GM12878 (cell line): ENCODE results near the gene ORM2. TPM values are rescaled to one million over a fixed set of nuclear protein-coding genes. Genes with fewer than 3 reads are reported as not detected.

Experiments
- CBX3 ChIP-seq: fragments of 200-600 bp; sonication (generic); IDR thresholded peaks from 2 replicates; pipeline ENCODE4 v1.6.1; 2016; ENCODE audit warnings: low read depth, borderline replicate concordance
- FOXM1 ChIP-seq: IDR thresholded peaks from 2 replicates; pipeline ENCODE4 v1.6.1; 2012; ENCODE audit warnings: low read depth, mild to moderate bottlenecking, inconsistent platforms, low read length, moderate library complexity
- JUND ChIP-seq: IDR thresholded peaks from 2 replicates; pipeline ENCODE4 v1.6.1; 2012; ENCODE audit warnings: low read depth, mild to moderate bottlenecking, low read length, improper control_type of control experiment, moderate library complexity
- NBN ChIP-seq: fragments of 450-650 bp; IDR thresholded peaks from 2 replicates; pipeline ENCODE4 v1.6.1; 2016
- NKRF ChIP-seq: fragments of 450-650 bp; conservative IDR thresholded peaks from 2 replicates; pipeline ENCODE4 v1.6.1; 2017; ENCODE audit warnings: mild to moderate bottlenecking, moderate library complexity
- PAX8 ChIP-seq: fragments of 450-650 bp; IDR thresholded peaks from 2 replicates; pipeline ENCODE4 v1.6.1; 2017; ENCODE audit warnings: mild to moderate bottlenecking, moderate library complexity
- PBX3 ChIP-seq: IDR thresholded peaks from 2 replicates; pipeline ENCODE4 v1.6.1; 2011; ENCODE audit warnings: mild to moderate bottlenecking, low read depth, low read length, moderate library complexity; ENCODE audit not compliant: insufficient replicate concordance
- POLR2AphosphoS5 ChIP-seq: IDR thresholded peaks from 2 replicates; pipeline ENCODE4 v1.6.1; 2011; ENCODE audit warnings: mild to moderate bottlenecking, low read length, inconsistent platforms
- RBBP5 ChIP-seq: fragments of 200-600 bp; sonication (generic); conservative IDR thresholded peaks from 2 replicates; pipeline ENCODE4 v1.6.1; 2016
- RFX5 ChIP-seq: IDR thresholded peaks from 2 replicates; pipeline ENCODE4 v1.6.1; 2011; ENCODE audit warnings: low read depth, low read length, improper control_type of control experiment
- SIX5 ChIP-seq: IDR thresholded peaks from 2 replicates; pipeline ENCODE4 v1.6.1; 2011; ENCODE audit warnings: mild to moderate bottlenecking, low read depth, low read length, moderate library complexity; ENCODE audit not compliant: severe bottlenecking
- SMAD5 ChIP-seq: IDR thresholded peaks from 2 replicates; pipeline ENCODE4 v1.6.1; 2016; ENCODE audit warnings: antibody characterized with exemption, low read depth
- SMARCA5 ChIP-seq: fragments of 450-650 bp; IDR thresholded peaks from 2 replicates; pipeline ENCODE4 v1.6.1; 2017; ENCODE audit warnings: mild to moderate bottlenecking
- TARDBP ChIP-seq: IDR thresholded peaks from 2 replicates; pipeline ENCODE4 v1.6.1; 2016; ENCODE audit warnings: borderline replicate concordance
- ZBTB4 ChIP-seq: fragments of 450-650 bp; formaldehyde crosslinking; IDR thresholded peaks from 2 replicates; pipeline ENCODE4 v1.4.0; 2022; ENCODE audit warnings: mild to moderate bottlenecking, moderate library complexity
- ZNF207 ChIP-seq: fragments of 450-650 bp; IDR thresholded peaks from 2 replicates; pipeline ENCODE4 v1.6.1; 2014; ENCODE audit warnings: antibody characterized with exemption, mild to moderate bottlenecking, borderline replicate concordance
- polyA plus RNA-seq, 11 experiments: library from polyadenylated mRNA; depleted of rRNA in 4 of 11; unstranded in 6 of 11; stranded (reverse) in 5 of 11; fragments of >200 nt; fragmentation: Nextera tagmentation in 4 of 11; fragmentation: Illumina TruSeq in 1 of 11; extraction: Ambion mirVana in 4 of 11; extraction: Trizol in 1 of 11; gene quantifications; 1 replicate in 1 of 11; 2 replicates in 10 of 11; pipeline versions ENCODE4 v1.2.1 to v1.2.3, GENCODE V29; 2011 to 2016; ENCODE audit warnings: inconsistent platforms in 2 of 11, missing spikeins in 2 of 11, low read depth in 1 of 11
- total RNA-seq, 4 experiments: library from RNA; depleted of rRNA in 3 of 4; stranded (reverse); fragments of >200 nt in 3 of 4; fragmentation: Illumina TruSeq in 1 of 4; extraction: Trizol in 1 of 4; gene quantifications; 2 replicates each; pipeline versions ENCODE4 v1.2.1 to v1.2.3, GENCODE V29; 2013 to 2021
- TF ChIP-seq, protein P1 (sequence below): fragments of 150-350 bp; IDR thresholded peaks from 2 replicates; pipeline ENCODE4 v1.6.1; 2014; ENCODE audit warnings: mild to moderate bottlenecking, low read depth, low read length
- TF ChIP-seq, protein P2 (sequence below): fragments of 450-650 bp; IDR thresholded peaks from 2 replicates; pipeline ENCODE4 v1.6.1; 2017; ENCODE audit warnings: mild to moderate bottlenecking, moderate library complexity

ORM2 gene
- total and polyA plus RNA-seq, 10 of the 15 experiments (the other 5 are each of a cell fraction or from before 2014, with no cell fraction given): 0.64 TPM; not detected in 9

- TF ChIP-seq SMAD5: no peak
- TF ChIP-seq CBX3: no peak
- TF ChIP-seq RFX5: no peak
- no peak for TF ChIP-seq POLR2AphosphoS5
- TF ChIP-seq TARDBP: no peak
- TF ChIP-seq, protein P1, sequence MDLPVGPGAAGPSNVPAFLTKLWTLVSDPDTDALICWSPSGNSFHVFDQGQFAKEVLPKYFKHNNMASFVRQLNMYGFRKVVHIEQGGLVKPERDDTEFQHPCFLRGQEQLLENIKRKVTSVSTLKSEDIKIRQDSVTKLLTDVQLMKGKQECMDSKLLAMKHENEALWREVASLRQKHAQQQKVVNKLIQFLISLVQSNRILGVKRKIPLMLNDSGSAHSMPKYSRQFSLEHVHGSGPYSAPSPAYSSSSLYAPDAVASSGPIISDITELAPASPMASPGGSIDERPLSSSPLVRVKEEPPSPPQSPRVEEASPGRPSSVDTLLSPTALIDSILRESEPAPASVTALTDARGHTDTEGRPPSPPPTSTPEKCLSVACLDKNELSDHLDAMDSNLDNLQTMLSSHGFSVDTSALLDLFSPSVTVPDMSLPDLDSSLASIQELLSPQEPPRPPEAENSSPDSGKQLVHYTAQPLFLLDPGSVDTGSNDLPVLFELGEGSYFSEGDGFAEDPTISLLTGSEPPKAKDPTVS: no peak
- peak; percentile 71; the same call in 1 of the 2 replicates for TF ChIP-seq SMARCA5
- TF ChIP-seq, protein P2, sequence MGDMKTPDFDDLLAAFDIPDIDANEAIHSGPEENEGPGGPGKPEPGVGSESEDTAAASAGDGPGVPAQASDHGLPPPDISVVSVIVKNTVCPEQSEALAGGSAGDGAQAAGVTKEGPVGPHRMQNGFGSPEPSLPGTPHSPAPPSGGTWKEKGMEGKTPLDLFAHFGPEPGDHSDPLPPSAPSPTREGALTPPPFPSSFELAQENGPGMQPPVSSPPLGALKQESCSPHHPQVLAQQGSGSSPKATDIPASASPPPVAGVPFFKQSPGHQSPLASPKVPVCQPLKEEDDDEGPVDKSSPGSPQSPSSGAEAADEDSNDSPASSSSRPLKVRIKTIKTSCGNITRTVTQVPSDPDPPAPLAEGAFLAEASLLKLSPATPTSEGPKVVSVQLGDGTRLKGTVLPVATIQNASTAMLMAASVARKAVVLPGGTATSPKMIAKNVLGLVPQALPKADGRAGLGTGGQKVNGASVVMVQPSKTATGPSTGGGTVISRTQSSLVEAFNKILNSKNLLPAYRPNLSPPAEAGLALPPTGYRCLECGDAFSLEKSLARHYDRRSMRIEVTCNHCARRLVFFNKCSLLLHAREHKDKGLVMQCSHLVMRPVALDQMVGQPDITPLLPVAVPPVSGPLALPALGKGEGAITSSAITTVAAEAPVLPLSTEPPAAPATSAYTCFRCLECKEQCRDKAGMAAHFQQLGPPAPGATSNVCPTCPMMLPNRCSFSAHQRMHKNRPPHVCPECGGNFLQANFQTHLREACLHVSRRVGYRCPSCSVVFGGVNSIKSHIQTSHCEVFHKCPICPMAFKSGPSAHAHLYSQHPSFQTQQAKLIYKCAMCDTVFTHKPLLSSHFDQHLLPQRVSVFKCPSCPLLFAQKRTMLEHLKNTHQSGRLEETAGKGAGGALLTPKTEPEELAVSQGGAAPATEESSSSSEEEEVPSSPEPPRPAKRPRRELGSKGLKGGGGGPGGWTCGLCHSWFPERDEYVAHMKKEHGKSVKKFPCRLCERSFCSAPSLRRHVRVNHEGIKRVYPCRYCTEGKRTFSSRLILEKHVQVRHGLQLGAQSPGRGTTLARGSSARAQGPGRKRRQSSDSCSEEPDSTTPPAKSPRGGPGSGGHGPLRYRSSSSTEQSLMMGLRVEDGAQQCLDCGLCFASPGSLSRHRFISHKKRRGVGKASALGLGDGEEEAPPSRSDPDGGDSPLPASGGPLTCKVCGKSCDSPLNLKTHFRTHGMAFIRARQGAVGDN: 0 out of 2 replicates have a peak, but pooled peaks have one; percentile 33
- no peak for TF ChIP-seq RBBP5
- TF ChIP-seq JUND: no peak
- TF ChIP-seq PBX3: no peak
- peak; percentile 42; the same call in 1 of the 2 replicates for TF ChIP-seq NBN
- no peak for TF ChIP-seq PAX8
- no peak for TF ChIP-seq ZBTB4 (CRISPR knock-in tag)
- TF ChIP-seq FOXM1: no peak
- TF ChIP-seq ZNF207: no peak
- no peak for TF ChIP-seq NKRF
- TF ChIP-seq SIX5: no peak
Observed at GRCh38 chr9:114339130-114339908, 9.7 kb downstream of the ORM2 start (continued).
